ENCODE measurements around the gene CALCR.

CALCR gene

GRCh38 chr7:93442478-93443224 lies 131.9 kb downstream of the CALCR start:
- no peak overlapping the region for H3K4me3 ChIP-seq (ENCODE audit: low read length)
- TF ChIP-seq ZNF274 (IDR thresholded peaks at IDR 0.05; ENCODE audit: low read depth, low read length), result no peak

- no peak for TF ChIP-seq ZNF274 (IDR thresholded peaks at IDR 0.05; ENCODE audit: low read depth, low read length)
- no peak overlapping the region for H3K4me3 ChIP-seq (ENCODE audit: low read length)
Measured at GRCh38 chr7:93435791-93436190, 138.7 kb downstream of the CALCR start.

- TF ChIP-seq ZNF274 (IDR thresholded peaks at IDR 0.05; ENCODE audit: low read depth, low read length), result no peak
- H3K4me3 ChIP-seq (ENCODE audit: low read length), result no peak overlapping the region
Measured at GRCh38 chr7:93432130-93432529, 142.4 kb downstream of the CALCR start.

GRCh38 chr7:93430917-93431588 lies 143.5 kb downstream of the CALCR start:
- no peak for TF ChIP-seq ZNF274 (IDR thresholded peaks at IDR 0.05; ENCODE audit: low read depth, low read length)
- no peak overlapping the region for H3K4me3 ChIP-seq (ENCODE audit: low read length)

GRCh38 chr7:93429563-93429962 lies 145.0 kb downstream of the CALCR start:
- no peak overlapping the region for H3K4me3 ChIP-seq (ENCODE audit: low read length)
- TF ChIP-seq ZNF274 (IDR thresholded peaks at IDR 0.05; ENCODE audit: low read depth, low read length), result no peak

- H3K4me3 ChIP-seq (ENCODE audit: low read length), result no peak overlapping the region
- no peak for TF ChIP-seq ZNF274 (IDR thresholded peaks at IDR 0.05; ENCODE audit: low read depth, low read length)
Measured at GRCh38 chr7:93427107-93427506, 147.4 kb downstream of the CALCR start.

GRCh38 chr7:93426155-93426696 lies 148.3 kb downstream of the CALCR start:
- H3K4me3 ChIP-seq (ENCODE audit: low read length), result no peak overlapping the region
- no peak for TF ChIP-seq ZNF274 (IDR thresholded peaks at IDR 0.05; ENCODE audit: low read depth, low read length)

GRCh38 chr7:93414574-93414973 lies 159.9 kb downstream of the CALCR start:
- no peak overlapping the region for H3K4me3 ChIP-seq (ENCODE audit: low read length)
- no peak for TF ChIP-seq ZNF274 (IDR thresholded peaks at IDR 0.05; ENCODE audit: low read depth, low read length)

- TF ChIP-seq ZNF274 (IDR thresholded peaks at IDR 0.05; ENCODE audit: low read depth, low read length), result no peak
- no peak overlapping the region for H3K4me3 ChIP-seq (ENCODE audit: low read length)
Measured at GRCh38 chr7:93409324-93409723, 165.2 kb downstream of the CALCR start.

GRCh38 chr7:93407239-93407638 lies 167.3 kb downstream of the CALCR start:
- no peak for TF ChIP-seq ZNF274 (IDR thresholded peaks at IDR 0.05; ENCODE audit: low read depth, low read length)

GRCh38 chr7:93402944-93403343 lies 171.6 kb downstream of the CALCR start:
- no peak for TF ChIP-seq ZNF274 (IDR thresholded peaks at IDR 0.05; ENCODE audit: low read depth, low read length)
- no peak overlapping the region for H3K4me3 ChIP-seq (ENCODE audit: low read length)

More at GRCh38 chr7:93407239-93407638, 167.3 kb downstream of the CALCR start:
- H3K4me3 ChIP-seq (ENCODE audit: low read length), result no peak overlapping the region

GRCh38 chr7:93399642-93400041 lies 174.9 kb downstream of the CALCR start:
- TF ChIP-seq ZNF274 (IDR thresholded peaks at IDR 0.05; ENCODE audit: low read depth, low read length), result no peak
- no peak overlapping the region for H3K4me3 ChIP-seq (ENCODE audit: low read length)

GRCh38 chr7:93392984-93393383 lies 181.5 kb downstream of the CALCR start:
- H3K4me3 ChIP-seq (ENCODE audit: low read length), result no peak overlapping the region
- TF ChIP-seq ZNF274 (IDR thresholded peaks at IDR 0.05; ENCODE audit: low read depth, low read length), result no peak

GRCh38 chr7:93390660-93391059 lies 183.9 kb downstream of the CALCR start:
- no peak overlapping the region for H3K4me3 ChIP-seq (ENCODE audit: low read length)
- TF ChIP-seq ZNF274 (IDR thresholded peaks at IDR 0.05; ENCODE audit: low read depth, low read length), result no peak

- no peak overlapping the region for H3K4me3 ChIP-seq (ENCODE audit: low read length)
- no peak for TF ChIP-seq ZNF274 (IDR thresholded peaks at IDR 0.05; ENCODE audit: low read depth, low read length)
Measured at GRCh38 chr7:93382362-93382761, 192.2 kb downstream of the CALCR start.

Data from GM08714 (cell line).